Skeletal muscle cell (primary cell): Measurements from ENCODE around the gene PDE9A.

Experiments used
- DNase-seq: peaks from one replicate; pipeline ENCODE4 v3.0.0-alpha.2; 2010; ENCODE audit warnings: low read depth
- H3K4me3 ChIP-seq: 2 replicates; pipeline ENCODE4 v1.5.1; 2011; ENCODE audit warnings: low read depth, mild to moderate bottlenecking, control low read depth, low read length, moderate library complexity

The PDE9A gene

DNA sequence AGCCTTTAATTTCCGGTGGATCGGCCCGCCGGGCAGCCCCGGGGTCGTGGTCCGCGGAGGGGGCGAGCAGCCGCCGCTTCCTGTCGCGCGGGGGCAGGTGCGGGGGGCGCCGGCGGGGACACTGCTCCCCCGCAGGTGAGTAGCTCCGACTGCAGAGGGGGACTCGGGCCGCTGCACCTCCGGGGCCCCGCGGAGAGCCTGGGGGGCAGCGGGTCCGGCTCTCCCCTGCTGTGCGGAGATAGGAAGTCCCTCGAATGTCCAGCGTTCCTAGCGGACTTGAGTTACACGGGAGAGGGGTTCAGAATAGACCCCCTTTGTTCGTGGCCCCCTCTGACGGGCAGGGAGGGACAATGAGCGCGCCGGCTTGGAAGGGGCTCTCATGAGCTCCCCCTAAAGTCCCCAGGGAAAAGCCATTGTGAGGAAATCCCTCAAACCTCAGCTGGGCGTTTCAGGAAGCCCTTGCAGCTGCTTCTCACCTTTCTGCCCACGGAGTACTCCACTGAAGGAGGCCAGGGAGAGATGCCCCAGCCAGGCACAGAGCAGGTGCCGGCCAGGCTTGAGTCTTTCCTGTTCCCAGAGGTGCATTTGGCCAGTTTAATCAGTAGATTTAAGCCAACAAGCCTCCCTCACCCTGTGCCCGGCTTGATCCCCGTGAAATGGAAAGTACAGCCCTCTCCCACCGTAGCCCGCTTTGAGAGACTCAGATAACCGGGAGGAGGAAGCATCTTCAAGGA, 925 bp downstream of the PDE9A start:
- H3K4me3 ChIP-seq, result peak overlapping the region; percentile 37
- no peak for DNase-seq

GRCh38 chr21:42654913-42655795, 1.7 kb downstream of the PDE9A start:
- no peak overlapping the region for H3K4me3 ChIP-seq
- DNase-seq, result no peak

DNA sequence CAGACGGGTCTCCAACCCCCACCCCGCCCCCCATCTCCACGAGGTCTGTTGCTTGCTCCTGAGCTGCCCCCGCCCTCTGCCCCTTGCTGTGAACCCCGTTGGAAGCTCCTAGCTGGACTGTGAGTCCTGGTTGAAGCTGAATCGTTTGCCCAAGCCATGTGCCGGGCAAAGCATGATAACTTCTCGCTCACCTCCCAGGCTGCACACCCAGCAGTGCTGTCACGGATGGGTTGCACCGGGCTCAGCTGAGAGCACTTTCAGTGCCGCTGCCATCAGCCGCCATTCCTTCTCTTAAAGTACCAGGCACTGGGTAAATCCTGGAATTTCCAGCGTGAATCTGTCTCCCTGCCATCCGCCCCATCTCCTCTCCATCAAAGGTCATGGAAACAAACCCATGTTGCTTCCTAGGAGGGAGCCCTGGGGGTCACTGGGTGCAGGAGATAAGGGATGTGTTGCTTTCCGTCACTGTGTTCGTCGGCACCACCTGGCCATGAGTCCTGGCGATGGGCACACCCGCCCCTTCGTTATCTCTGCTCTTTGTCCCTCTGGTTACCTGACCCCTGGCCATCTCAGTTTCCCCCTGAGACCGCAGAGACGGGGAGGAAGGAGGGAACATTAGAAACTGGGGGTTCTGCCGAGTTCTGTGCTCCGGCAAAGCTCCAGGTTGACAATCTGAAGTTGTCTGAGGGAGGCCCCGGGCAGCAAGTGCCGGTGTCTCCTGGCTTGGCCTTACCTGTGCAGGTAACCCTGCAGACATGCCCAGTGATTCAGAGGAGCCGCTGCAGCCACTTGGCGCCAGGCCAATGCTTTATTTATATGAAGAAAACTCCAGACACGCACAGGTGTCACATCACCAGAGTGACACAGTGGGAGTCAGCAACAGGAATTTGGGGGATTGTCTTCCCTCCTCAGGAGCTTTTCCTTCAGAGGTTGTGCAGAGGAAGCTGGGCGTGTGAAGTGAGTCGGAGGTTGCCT, 2.7 kb downstream of the PDE9A start:
- DNase-seq, result no peak

DNA sequence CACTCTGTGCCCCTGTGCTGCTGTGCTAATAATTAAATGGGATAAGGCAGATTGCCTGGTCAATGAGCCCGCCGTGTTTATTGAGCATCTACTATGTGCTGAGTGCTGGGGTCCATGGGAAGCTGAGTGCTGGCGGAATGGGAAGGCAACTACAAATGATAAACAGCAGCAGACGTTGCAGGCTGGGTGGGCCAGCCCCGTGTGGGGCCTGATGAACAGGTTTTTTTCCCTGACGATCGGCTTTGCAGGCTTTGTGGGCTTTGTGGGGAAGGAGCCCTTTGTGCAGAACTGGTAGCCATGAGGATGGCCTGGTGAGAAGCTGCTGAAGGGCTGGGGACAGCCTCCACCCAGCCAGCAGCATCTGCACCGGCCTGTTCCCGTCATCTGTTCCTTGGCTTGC, 3.5 kb downstream of the PDE9A start:
- no peak overlapping the region for H3K4me3 ChIP-seq
- no peak for DNase-seq

More for the DNA sequence above, 2.7 kb downstream of the PDE9A start:
- H3K4me3 ChIP-seq, result no peak overlapping the region

- no peak for DNase-seq
- no peak overlapping the region for H3K4me3 ChIP-seq
Observed at GRCh38 chr21:42657676-42658319, 4.4 kb downstream of the PDE9A start.

DNA sequence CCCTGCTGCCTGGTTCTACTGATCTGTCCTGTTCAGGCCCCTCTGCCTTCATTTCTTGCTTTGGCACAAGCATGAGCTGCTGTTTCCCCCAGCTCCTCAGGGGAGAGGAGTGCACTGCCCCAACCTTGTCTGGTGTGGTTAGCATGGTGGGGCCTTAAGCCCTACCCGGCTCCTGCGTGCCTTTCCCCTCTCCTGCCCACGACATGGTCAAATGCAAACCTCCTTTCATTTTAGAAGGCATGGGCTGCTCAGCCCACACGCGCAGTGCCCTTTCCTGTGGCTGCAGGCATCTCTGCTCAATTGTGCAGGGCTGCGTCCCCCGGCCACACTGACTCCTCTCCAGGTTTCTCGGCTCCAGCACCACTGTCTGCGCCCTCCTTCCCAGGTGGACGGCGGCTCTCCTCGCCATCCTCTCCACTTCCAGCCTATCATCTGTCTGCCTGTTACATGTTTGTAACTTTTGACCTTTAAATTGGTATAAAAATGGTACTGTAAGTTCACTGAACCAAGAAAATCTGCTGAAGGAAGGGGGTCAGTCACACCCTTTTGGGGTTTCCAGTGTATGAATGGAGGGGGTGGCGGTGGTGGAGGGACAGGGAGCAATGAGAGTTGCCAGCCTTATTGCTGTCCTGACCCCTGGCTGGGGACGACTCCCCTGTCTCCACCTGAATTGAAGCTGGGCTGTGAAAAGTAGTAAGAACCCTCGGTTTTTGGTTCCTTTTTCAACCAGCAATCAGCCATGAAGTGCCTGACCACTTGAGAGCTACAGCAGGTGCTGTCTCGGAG, 5.1 kb downstream of the PDE9A start:
- no peak for DNase-seq
- H3K4me3 ChIP-seq, result no peak overlapping the region

GRCh38 chr21:42659416-42660117, 6.1 kb downstream of the PDE9A start:
- H3K4me3 ChIP-seq, result no peak overlapping the region
- DNase-seq, result no peak

- H3K4me3 ChIP-seq, result no peak overlapping the region
- DNase-seq, result no peak
Observed at GRCh38 chr21:42660118-42660470, 6.7 kb downstream of the PDE9A start.

GRCh38 chr21:42661688-42662429, 8.4 kb downstream of the PDE9A start:
- no peak overlapping the region for H3K4me3 ChIP-seq
- DNase-seq, result no peak

DNA sequence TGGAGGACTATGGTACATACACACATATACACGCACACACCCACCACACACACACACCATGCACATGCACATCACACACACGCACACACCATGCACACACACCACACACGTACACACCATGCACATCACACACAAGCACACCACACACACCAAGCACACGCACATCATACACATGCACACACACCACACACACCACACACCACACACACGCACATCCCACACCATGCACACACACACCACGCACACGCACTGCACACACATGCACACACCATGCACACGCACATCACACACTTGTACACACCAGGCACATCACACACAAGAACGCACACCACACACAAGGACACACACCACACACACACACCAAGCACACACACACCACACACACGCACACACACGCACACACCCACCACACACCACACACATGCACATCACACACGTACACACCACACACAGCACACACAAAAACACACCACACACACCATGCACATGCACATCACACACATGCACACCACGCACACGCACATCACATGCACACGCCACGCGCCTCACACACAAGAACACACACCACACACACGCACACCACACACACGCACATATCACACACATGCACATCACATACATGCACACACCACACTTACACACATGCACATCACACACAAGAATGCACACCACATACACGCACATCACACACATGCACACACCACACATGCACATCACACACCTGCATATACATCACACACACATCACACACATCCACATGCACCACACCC, 9.2 kb downstream of the PDE9A start:
- DNase-seq, result no peak

GRCh38 chr21:42663200-42663750, 9.9 kb downstream of the PDE9A start:
- no peak overlapping the region for H3K4me3 ChIP-seq
- no peak for DNase-seq

More for the DNA sequence above, 9.2 kb downstream of the PDE9A start:
- H3K4me3 ChIP-seq, result no peak overlapping the region

DNA sequence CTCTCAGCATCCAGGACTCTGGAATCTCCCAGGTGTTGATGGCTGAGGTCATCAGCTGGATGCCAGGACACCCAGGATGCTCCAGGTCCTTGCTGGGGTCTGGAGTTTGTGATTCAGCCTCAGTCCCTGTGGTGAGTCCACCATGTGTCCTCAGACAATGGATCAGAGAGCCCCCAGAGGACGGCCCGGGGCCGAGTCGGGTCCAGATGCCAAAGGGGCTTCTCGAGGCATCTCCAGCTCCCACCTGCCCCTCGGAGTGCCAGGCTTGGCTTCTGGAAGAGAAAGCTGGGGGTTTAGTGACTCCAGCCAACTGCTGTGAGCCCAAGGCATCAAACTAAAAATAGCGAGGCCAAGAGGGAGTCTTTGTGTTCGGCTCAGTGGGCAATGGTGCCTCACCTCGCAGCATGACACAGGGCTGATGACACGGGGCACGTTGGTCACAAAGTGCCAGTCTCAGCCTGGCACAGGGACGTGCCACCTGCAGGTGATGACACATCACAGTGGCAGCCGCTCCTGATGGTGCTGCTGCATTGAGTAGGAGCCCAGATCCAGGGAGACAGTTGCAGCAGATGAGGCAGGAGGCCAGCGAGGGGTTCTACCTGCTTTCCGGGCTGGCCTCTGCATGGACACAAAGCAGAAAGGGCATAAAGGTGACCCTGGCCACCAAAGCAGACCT, 10.6 kb downstream of the PDE9A start:
- DNase-seq, result no peak
- no peak overlapping the region for H3K4me3 ChIP-seq

GRCh38 chr21:42664614-42665013, 11.2 kb downstream of the PDE9A start:
- H3K4me3 ChIP-seq, result no peak overlapping the region

DNA sequence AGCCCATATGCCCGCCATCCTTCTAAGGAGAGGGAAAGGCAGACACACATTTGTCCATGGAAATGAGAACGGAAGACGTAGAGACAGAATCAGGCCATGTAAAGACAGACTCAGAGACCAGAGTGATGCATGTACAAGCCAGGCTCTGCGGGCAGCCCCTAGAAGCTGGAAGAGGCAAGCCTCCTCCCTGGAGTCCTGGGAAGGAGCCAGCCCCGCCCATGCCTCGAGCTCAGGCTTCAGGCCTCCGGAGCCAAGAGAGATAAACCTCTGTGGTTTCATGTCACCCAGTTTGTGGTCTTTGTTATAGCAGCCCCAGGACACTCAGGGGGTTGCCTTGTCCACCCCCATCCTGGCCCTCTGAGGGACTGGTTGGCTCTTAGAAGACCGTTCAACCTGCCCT, 11.6 kb downstream of the PDE9A start:
- DNase-seq, result no peak
- no peak overlapping the region for H3K4me3 ChIP-seq

More at GRCh38 chr21:42664614-42665013, 11.2 kb downstream of the PDE9A start:
- no peak for DNase-seq

DNA sequence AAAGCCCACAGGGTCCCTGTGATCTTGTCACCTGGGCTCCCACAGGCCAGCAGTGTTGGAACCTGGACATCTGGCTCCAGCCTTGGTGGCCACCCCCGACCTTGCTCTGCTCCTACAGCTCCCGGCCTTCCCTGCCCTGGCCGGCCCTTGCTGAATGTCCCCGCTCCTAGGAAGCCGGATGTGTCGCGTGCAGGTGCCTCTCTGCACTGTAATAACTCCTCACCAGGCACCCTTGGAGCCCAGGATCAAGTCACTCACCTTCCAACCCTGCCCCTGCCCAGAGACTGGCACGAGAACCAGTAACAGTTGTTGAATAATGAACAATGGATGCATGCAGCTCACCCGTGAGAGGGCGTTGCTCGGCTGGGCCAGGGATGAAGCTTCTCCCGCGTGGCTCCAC, 12.1 kb downstream of the PDE9A start:
- DNase-seq, result no peak
- H3K4me3 ChIP-seq, result no peak overlapping the region
